AG08395 (cell line): ENCODE results near the gene HOXB8.

Experiments
- DNase-seq: peaks from one replicate; pipeline ENCODE4 v3.0.0; 2012; ENCODE audit warnings: mixed read lengths, low spot score

Gene HOXB8

DNA sequence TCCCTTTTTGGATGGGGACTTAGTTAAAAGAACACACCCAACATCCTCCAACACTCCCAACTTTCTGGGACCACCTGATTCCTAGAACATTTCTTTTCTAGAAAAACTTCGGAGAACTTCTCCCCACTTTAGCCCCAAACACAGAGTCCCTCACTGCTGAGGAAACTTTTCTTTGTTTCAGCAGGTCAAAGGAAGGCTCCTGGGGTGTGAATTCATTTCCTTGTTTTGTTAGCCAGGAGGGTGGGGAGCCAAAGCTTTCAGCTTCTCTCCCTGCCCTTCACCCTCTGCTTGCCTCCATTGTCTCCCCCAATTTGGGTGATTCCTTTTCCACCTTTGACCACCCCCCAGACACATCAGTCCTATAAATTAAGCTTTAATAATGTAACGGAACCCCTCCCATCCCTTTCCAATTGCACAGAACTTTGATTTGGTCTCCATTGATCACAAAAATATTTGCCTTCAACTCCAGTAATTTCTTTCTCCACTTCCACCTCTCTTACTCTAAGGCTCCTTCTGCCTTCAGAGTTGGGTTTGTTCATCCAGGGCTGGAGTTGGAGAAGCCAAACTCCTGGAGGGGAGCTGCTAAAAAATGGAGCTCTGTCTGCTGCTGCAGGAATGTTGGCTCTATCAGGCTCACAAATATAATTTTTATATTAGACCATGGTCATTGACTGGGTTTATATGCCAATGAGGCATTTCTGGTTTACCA lies 47.3 kb downstream of the HOXB8 start:
- DNase-seq: no peak

DNA sequence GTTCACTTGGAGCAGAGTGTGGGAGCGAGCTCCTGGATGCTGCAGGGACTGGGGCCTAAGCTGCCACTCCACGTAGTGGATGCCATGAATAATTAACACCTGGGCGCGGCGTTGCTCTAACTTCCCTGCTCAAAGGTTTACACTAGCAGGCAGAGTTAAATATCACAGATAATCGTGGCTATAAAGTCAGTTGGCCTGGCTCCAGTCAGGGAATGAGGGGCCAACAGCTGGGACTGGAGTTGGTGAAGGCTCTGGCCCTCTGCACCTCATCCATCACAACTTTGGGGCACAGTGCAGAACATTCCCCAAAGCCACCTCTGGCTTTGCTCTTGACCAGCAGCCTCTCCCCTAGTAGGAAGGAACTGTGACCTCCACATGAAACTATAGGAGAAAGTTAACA lies 47.9 kb downstream of the HOXB8 start:
- DNase-seq: no peak

DNA sequence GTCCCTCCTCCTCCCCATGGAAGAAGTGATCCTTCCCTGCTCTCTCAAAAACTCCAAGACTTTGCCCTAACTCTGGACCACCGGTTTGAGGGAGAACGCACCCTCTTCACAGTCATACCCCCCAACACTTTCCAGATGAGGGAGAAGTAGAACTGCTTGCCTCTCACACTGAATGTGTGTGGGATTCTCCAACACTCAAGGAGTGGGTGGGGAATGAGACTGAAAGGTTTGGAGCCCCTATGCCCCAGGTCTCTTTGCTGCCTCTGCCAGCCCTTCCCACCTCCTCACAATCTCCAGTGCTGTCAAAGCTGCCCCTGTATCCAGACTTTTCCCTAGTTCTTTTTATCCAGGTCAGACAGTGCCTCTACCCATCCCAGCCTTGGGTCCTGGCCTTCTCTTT lies 48.4 kb downstream of the HOXB8 start:
- DNase-seq: no peak

DNA sequence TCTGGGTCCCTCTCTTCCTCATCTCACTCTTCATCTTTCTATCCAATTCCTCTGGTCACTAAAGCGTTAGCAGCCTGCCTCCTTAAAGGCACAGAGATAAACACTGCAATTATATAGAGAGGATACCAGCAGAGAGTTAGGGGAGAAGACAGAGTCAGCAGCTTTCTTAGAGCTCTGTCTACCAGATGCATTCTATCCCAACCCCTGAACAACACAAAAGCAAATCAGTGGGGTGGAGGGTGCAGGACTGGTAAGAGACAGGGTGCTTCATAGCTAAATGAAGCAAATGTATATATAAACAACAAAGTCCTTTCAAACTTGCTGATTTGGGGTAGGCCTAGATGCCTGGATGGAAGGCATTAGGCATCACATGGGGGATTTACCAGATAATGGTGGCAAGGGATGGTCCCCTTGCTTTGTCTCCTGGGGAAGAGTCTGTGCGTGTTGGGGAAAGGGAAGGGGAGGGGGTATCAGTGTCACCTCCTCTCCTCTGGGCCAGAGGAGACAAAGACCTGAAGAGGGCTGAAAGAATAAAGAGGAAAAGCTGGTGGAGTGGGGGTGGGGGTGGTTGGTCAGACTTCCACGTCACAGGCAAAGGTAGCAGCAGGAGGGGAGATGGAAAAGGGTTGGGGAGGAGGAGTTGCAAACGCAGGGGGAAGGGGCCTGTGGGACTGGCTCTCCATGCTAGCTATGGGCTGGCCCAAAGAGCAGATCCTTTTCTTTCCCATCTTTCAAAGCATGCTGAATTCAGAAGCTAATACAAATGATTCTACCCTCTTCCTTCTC lies 49.0 kb downstream of the HOXB8 start:
- no peak for DNase-seq

DNA sequence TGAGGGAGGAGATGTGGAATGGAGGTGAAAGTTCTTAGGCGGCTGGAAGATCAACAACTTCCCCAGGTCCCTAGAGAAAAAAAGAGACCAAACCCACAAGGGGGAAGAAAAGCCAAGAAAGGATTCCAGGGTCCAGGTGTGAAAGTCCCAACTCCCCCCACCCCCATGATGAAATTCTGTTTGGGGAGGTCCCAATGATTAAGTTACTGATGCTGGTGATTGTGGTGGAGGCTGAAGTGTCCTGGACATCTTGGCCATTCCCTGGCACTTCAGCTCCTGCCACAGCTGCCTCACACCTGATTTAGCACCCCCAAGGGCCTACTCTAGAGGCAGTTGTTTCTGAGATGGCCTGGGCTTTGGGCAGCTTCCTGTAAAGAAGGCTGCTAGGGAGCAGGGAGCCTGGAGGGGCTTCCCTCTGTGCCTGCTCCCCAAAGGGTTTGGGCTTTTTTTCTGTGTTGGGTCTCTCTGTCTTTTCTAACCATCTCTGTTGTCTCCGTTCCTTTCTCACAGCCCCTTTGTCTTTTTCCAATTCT lies 50.0 kb downstream of the HOXB8 start:
- DNase-seq: no peak

DNA sequence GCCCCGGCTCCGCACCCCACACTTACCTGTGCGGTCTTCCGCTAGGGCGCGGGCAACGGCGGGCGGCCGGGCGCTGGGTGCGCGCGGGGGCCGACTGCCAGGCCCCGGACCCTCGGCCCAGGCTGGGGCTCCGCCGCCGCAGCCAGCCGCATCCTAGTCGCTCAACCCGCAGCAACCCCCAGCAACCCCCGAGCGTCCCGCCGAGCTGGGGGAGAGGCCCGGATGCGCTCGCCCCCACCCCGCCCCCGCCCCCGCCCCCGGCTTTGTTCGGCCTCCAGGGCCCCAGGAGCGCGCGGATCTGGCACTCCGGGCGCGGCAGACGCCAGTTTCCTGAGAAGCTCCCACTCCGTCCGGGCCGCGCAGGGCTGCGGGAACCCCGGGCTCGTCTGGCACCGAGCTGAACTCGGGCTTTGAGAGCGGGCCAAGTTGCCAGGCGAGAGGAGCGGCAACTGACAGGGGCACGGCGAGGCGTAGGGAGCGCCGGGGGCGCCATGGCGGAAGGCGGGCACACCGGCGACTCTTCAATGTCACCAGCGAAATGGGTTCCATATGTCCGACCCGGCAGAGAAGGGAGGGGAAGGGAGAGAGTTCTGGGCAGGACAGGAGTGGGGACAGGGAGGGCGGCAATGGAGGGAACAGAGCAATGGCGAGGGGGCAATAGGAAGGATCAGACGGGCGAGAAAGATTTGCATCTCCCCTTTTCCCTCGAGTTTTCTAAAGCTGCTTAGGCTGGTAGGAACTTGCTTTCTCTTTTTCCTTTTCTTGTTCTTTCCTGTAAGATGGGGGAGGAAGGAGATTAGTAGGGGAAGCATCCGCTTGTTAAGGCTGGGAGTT lies 50.7 kb downstream of the HOXB8 start:
- no peak for DNase-seq

DNA sequence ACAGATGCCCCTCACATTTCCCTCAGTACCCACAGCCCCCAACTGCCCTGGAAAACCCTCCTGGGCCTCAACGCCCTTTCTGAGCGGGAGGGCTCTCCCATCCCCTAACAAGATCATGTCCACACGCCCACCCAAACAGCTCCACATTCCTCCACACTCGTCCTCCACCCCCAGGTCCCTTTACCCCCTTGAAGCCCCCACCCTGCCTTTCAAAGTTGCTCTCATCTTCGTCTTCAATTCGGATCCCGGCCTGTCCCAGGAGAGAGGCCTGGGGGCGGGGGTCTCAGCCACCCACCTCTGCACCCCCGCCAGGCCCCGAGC lies 51.3 kb downstream of the HOXB8 start:
- no peak for DNase-seq

DNA sequence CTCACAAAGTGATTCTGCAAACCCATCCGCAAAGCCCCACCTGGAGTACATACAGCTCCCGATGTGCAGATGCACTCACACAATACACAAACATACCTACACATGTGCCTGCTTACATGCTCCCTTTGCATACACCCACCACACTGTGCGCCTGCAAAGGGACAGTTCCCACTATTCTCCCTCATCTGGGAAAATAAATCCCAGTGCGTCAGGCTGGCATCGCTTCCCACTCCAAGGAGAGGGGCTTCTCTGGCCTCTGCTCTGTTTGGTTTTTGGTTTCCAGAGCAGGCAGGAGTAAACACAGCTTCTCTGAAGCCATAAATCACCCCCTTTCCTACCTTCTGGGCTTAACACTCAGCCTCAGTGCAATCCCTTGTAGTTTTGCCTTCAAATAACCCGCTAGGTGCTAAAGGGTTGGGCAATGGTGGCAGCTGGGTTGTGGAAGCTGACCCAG lies 51.7 kb downstream of the HOXB8 start:
- DNase-seq: no peak

DNA sequence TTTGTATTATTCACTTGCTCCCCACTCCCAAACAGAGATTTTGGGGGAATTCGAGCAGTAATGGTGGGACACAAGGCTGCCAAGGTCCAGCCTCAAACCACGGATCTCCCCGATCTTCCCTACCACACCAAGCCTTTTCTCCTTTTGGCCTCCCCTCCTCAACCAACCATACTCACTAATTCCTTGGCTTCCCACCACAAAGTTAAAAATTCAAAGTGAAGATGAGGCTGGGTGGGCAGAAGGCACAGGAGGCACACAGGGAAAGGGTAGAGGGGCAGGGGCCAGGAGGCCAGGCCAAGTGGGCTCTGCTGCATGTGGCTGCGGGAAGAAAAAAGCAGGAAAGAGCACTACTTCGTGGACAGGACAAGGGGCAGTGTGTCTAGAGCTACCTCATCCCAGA lies 52.2 kb downstream of the HOXB8 start:
- no peak for DNase-seq
